ENCODE data around the gene MRE11. TPM values are rescaled to one million over a fixed set of nuclear protein-coding genes. Genes with fewer than 3 reads are reported as not detected.

Gene MRE11
- 25.6 and 27.2 TPM in 2 replicates for total RNA-seq (2022)
- percentile 77 among the genes with signal in this experiment for Bru-seq, nascent RNA
- percentile 69 among the genes with signal in this experiment for BruChase-seq, experiment 1, labeled RNA remaining after a 6-hour chase
- percentile 73 among the genes with signal in this experiment for BruChase-seq, experiment 2, labeled RNA remaining after a 2-hour chase
- long read RNA-seq, full-length matches to known transcripts, result 7 of 27 reads
- long read RNA-seq, partial matches to known transcripts, result 3 of 27 reads
- long read RNA-seq, other reads (novel, unspliced or antisense), result 17 of 27 reads

- no peaks in the 10 kb centered on the region for H3K27me3 Mint-ChIP-seq (ENCODE audit: unreplicated experiment)
- H3K27ac Mint-ChIP-seq (ENCODE audit: unreplicated experiment), result peak within 1 kb of the TSS; percentile 86
- peaks cover 8% of the 10 kb centered on the region for H3K4me1 Mint-ChIP-seq (ENCODE audit: low read depth, unreplicated experiment)
- BruUV-seq (replicated peaks), result no TSS peak
- peak; percentile 93 for DNase-seq
- H3K4me3 Mint-ChIP-seq (ENCODE audit: low read depth, unreplicated experiment), result peak within 1 kb of the TSS; percentile 81
- TF ChIP-seq CTCF (IDR thresholded peaks at IDR 0.05; ENCODE audit: unreplicated experiment), result no peak
- no peaks in the 10 kb centered on the region for H3K9me3 Mint-ChIP-seq (ENCODE audit: low read depth, unreplicated experiment)
- CTCF ChIA-PET, result interaction anchor here (0.6 to 1.3 kb wide), 2 partner anchors 189 to 598 kb away, joined by 4 read pairs; no protein-coding TSS in a partner anchor
- intact Hi-C loops (cut with micrococcal nuclease; ENCODE audit: unreplicated experiment), result loop anchor here (5.0 kb wide), 1 partner anchor 216 kb away; no protein-coding TSS in a partner anchor
- H3K36me3 Mint-ChIP-seq (ENCODE audit: insufficient read depth, unreplicated experiment), result peaks cover 31% of the 10 kb centered on the region
These were observed at the start of gene MRE11, which contains the start of gene ANKRD49 for GRCh38 chr11:94493281-94494125. TSS of gene MRE11 (minus strand) at chr11:94493844. CDS start at chr11:94492801, 1,043 bp downstream. TSS of gene ANKRD49 (plus strand) at chr11:94493984. CDS start at chr11:94496694, 2,710 bp downstream.

GRCh38 chr11:94539420-94539819 is 45.8 kb upstream of the MRE11 start:
- intact Hi-C loops (cut with micrococcal nuclease; ENCODE audit: unreplicated experiment), result loop anchor here (5.0 kb wide), 1 partner anchor 63 kb away; no protein-coding TSS in a partner anchor
- TF ChIP-seq CTCF (IDR thresholded peaks at IDR 0.05; ENCODE audit: unreplicated experiment), result no peak
- Mint-ChIP-seq H3K36me3 (ENCODE audit: insufficient read depth, unreplicated experiment) (peaks cover 34% of the 10 kb centered on the region), H3K27ac (ENCODE audit: unreplicated experiment) (peak overlapping the region; percentile 93), H3K27me3 (ENCODE audit: unreplicated experiment) (no peaks in the 10 kb centered on the region), H3K4me1 (ENCODE audit: low read depth, unreplicated experiment) (peaks cover 56% of the 10 kb centered on the region), H3K4me3 (ENCODE audit: low read depth, unreplicated experiment) (peak overlapping the region; percentile 32), H3K9me3 (ENCODE audit: low read depth, unreplicated experiment) (no peaks in the 10 kb centered on the region)
- BruUV-seq (replicated peaks), result no TSS peak
- DNase-seq, result peak; percentile 38
- CTCF ChIA-PET, result no interaction called here

- CTCF ChIA-PET, result interaction anchor here (0.6 to 1.3 kb wide), 3 partner anchors 11 to 753 kb away, joined by 3 read pairs; partner anchors contain the start of gene MED17
- DNase-seq, result no peak
- no TSS peak for BruUV-seq (replicated peaks)
These were observed 43.5 kb upstream of the MRE11 start for GRCh38 chr11:94537031-94537600.

More at GRCh38 chr11:94537031-94537600, 43.5 kb upstream of the MRE11 start:
- no peak for TF ChIP-seq CTCF (IDR thresholded peaks at IDR 0.05; ENCODE audit: unreplicated experiment)
- Mint-ChIP-seq H3K9me3 (ENCODE audit: low read depth, unreplicated experiment) (no peaks in the 10 kb centered on the region), H3K4me1 (ENCODE audit: low read depth, unreplicated experiment) (peaks cover 73% of the 10 kb centered on the region), H3K27ac (ENCODE audit: unreplicated experiment) (peak overlapping the region; percentile 45), H3K27me3 (ENCODE audit: unreplicated experiment) (no peaks in the 10 kb centered on the region), H3K4me3 (ENCODE audit: low read depth, unreplicated experiment) (peak overlapping the region; percentile 4), H3K36me3 (ENCODE audit: insufficient read depth, unreplicated experiment) (peaks cover 14% of the 10 kb centered on the region)
- intact Hi-C loops (cut with micrococcal nuclease; ENCODE audit: unreplicated experiment), result loop anchor here (5.0 kb wide), 1 partner anchor 65 kb away; no protein-coding TSS in a partner anchor

Measured in Calu3 (cell line).